Activated CD4-positive, alpha-beta T cell treated with anti-CD3 and anti-CD28 coated beads, Interleukin-2, Interleukin-4, amounts not matched to agents 100 ng/mL and 50 ng/mL, durations not matched to agents 16 hours and 8 hours (primary cell): Measurements from ENCODE around the gene CABP2.
"Not testable (repeated sequence)": the region's sequence is repeated elsewhere in the genome, so short reads cannot be mapped to it uniquely, and the experiment has no call there.

Experiments
- DNase-seq: peaks from one replicate; pipeline ENCODE4 v3.0.0-alpha.2; 2020; ENCODE audit warnings: low spot score

Gene CABP2

GRCh38 chr11:67476692-67477091 is 46.6 kb downstream of the CABP2 start:
- not testable (repeated sequence) for DNase-seq

GRCh38 chr11:67472882-67473281 is 50.4 kb downstream of the CABP2 start:
- DNase-seq: no peak

GRCh38 chr11:67470337-67471002 is 52.8 kb downstream of the CABP2 start:
- DNase-seq: no peak

- no peak for DNase-seq
Measured at GRCh38 chr11:67469508-67469811, 53.8 kb downstream of the CABP2 start.
